Activated T-cell treated with anti-CD3 and anti-CD28 coated beads, Interleukin-2, amount 50 U/mL, for 24 hours (primary cell): ENCODE data around the gene SVOPL.

Source experiments
- DNase-seq: peaks from one replicate; pipeline ENCODE4 v3.0.0-alpha.2; 2020
- H3K27ac Mint-ChIP-seq: 2 replicates; pipeline ENCODE4 v1.8.0; 2020; ENCODE audit warnings: mild to moderate bottlenecking, mixed read lengths
- H3K27me3 Mint-ChIP-seq: 2 replicates; pipeline ENCODE4 v1.8.0; 2020; ENCODE audit warnings: mixed read lengths
- H3K36me3 Mint-ChIP-seq: 2 replicates; pipeline ENCODE4 v1.8.0; 2020; ENCODE audit warnings: low read depth, mixed read lengths
- H3K4me1 Mint-ChIP-seq: 2 replicates; pipeline ENCODE4 v1.8.0; 2020; ENCODE audit warnings: low read depth, mixed read lengths
- H3K4me3 Mint-ChIP-seq: 2 replicates; pipeline ENCODE4 v1.8.0; 2020; ENCODE audit warnings: mild to moderate bottlenecking, moderate library complexity, mixed read lengths
- H3K9me3 Mint-ChIP-seq: 2 replicates; pipeline ENCODE4 v1.8.0; 2020; ENCODE audit warnings: mixed read lengths

SVOPL gene

DNA sequence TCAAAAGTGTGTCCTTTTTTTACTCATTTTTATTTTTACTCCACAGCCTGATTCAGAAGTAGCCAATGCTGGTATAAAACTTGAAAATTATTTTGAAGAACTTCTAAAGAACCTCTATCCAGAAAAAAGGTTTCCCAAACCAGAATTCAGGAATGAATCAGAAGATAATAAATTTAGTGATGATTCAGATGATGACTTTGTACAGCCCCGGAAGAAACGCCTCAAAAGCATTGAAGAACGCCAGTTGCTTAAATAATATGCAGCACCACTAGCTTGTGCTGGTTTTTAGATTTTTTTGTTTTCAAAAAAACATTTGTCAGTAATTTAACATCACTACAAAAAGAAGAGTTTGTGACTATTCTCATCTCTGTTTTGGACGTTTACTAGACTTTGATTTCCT, 116.5 kb downstream of the SVOPL start:
- peaks cover 81% of the 10 kb centered on the region for H3K36me3 Mint-ChIP-seq
- no peak overlapping the region for H3K27ac Mint-ChIP-seq
- H3K4me1 Mint-ChIP-seq: no peaks in the 10 kb centered on the region
- H3K4me3 Mint-ChIP-seq: no peak overlapping the region
- no peak for DNase-seq
- H3K9me3 Mint-ChIP-seq: no peaks in the 10 kb centered on the region
- H3K27me3 Mint-ChIP-seq: no peaks in the 10 kb centered on the region

DNA sequence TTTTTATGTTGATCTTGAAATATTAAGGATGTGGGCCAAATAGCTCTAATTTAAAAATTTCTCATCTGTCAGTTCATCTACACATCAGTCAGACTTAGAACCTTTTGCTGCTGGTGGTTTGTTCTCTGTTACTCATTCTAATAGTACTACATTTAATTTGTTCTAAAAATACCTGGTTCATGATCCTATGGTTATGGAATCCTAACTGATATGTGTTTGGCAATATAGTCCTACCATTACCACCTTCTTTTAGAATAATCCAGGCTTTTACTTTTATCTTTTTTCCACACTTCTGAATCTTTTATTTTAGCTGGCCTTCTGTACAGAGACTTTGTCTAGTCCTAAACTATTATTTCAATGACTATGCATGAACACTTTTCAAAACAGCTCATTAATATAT, 116.9 kb downstream of the SVOPL start:
- DNase-seq: no peak
- H3K4me3 Mint-ChIP-seq: no peak overlapping the region
- no peak overlapping the region for H3K27ac Mint-ChIP-seq
- H3K9me3 Mint-ChIP-seq: no peaks in the 10 kb centered on the region
- H3K36me3 Mint-ChIP-seq: peaks cover 85% of the 10 kb centered on the region
- H3K4me1 Mint-ChIP-seq: no peaks in the 10 kb centered on the region
- H3K27me3 Mint-ChIP-seq: no peaks in the 10 kb centered on the region

DNA sequence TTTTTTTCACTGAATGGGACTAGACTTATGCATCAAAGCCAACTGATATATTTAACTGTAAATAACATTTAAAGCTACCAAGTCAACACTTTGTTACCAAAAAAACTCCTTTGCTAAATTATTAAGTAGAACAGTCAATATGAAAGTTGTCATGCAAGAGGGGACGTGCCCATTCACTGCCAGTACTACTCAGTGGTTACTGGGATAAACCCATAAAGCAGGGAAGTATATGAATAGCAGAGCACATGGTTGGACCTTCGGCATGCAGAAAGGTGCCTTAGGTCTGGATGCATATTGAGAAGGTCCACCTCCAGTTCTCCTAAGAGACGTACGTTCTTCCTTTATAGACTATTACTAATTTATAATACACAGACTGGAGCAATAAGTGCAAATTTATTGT, 120.1 kb downstream of the SVOPL start:
- Mint-ChIP-seq H3K27me3 (no peaks in the 10 kb centered on the region), H3K4me3 (no peak overlapping the region), H3K4me1 (no peaks in the 10 kb centered on the region), H3K27ac (no peak overlapping the region), H3K9me3 (no peaks in the 10 kb centered on the region), H3K36me3 (peaks cover 92% of the 10 kb centered on the region)
- DNase-seq: no peak

DNA sequence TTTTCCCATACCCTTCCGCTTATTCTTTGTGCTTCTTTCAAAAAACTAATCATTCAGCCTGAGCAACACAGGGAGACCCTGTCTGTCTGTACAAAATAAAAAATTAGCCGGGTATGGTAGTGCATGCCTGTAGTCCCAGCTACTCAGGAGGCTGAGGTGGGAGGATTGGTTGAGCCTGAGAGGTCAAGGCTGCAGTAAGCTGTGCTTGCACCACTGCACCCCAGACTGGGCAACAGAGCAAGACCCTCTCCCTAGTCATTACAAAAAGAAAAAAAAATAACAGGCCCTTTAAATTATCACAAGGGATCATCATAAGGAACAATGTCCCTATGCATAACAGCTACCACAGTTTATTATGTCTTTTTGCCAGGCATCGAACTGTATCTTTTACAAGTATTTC, 121.5 kb downstream of the SVOPL start:
- no peak for DNase-seq
- Mint-ChIP-seq H3K36me3 (peaks cover 88% of the 10 kb centered on the region), H3K4me1 (no peaks in the 10 kb centered on the region), H3K27ac (no peak overlapping the region), H3K27me3 (no peaks in the 10 kb centered on the region), H3K4me3 (no peak overlapping the region), H3K9me3 (no peaks in the 10 kb centered on the region)

DNA sequence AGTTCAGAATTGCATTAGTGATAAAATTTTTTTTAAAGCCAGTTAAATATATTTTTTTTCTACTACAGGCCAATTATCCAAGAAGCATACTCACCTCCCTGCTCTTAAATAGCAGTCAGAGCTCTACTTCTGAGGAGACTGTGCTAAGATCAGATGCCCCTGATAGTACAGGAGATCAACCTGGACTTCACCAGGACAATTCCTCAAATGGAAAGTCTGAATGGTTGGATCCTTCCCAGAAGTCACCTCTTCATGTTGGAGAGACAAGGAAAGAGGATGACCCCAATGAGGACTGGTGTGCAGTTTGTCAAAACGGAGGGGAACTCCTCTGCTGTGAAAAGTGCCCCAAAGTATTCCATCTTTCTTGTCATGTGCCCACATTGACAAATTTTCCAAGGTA, 122.0 kb downstream of the SVOPL start:
- no peak overlapping the region for H3K27ac Mint-ChIP-seq
- no peaks in the 10 kb centered on the region for H3K9me3 Mint-ChIP-seq
- no peak for DNase-seq
- no peaks in the 10 kb centered on the region for H3K27me3 Mint-ChIP-seq
- peaks cover 88% of the 10 kb centered on the region for H3K36me3 Mint-ChIP-seq
- no peak overlapping the region for H3K4me3 Mint-ChIP-seq
- no peaks in the 10 kb centered on the region for H3K4me1 Mint-ChIP-seq

DNA sequence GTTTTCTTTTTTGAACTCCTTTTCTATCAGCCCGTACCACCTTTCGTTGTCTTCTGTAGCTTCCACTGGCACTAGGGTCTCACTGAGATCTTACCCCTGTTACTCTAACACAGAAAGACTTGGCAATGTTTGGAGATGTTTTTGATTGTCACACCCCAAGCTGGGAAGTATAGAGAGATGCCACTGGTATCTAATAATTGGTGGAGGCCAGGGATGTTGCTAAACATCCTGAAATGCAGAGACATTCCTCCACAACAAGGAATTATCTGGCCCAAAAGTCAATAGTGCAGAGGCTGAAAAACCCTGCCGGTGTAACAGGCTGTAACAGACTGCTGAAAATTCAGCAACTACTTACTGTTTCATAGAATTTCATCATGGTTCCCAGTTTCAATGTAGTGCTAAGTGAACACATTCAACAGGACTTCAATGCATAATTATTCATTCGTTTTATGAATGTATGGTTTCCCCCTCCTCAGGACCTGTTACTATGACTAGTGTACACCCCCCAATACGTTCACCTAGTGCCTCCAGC, 125.2 kb downstream of the SVOPL start:
- no peak for DNase-seq
- Mint-ChIP-seq H3K27ac (no peak overlapping the region), H3K36me3 (peaks cover 84% of the 10 kb centered on the region), H3K27me3 (no peaks in the 10 kb centered on the region), H3K9me3 (no peaks in the 10 kb centered on the region), H3K4me1 (no peaks in the 10 kb centered on the region), H3K4me3 (no peak overlapping the region)

DNA sequence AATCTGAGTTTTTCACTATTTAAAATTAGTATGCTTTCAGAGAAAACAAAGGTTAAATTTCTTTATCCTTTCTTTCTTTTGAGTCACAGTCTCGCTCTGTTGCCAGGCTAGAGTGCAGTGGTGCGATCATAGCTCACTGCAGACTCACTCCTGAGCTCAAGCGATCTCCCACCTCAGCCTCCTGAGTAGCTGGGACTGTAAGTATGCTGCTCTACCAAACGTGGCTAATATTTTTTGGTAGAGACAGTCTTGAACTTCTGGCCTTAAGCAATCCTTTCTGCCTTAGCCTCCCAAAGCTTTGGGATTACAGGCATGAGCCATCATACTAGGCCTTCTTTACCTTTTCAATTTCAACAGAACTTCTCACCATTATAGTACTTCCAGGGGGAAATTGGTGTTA, 127.4 kb downstream of the SVOPL start:
- Mint-ChIP-seq H3K4me3 (no peak overlapping the region), H3K27ac (no peak overlapping the region), H3K9me3 (no peaks in the 10 kb centered on the region), H3K27me3 (no peaks in the 10 kb centered on the region), H3K4me1 (no peaks in the 10 kb centered on the region), H3K36me3 (peaks cover 83% of the 10 kb centered on the region)
- DNase-seq: no peak

DNA sequence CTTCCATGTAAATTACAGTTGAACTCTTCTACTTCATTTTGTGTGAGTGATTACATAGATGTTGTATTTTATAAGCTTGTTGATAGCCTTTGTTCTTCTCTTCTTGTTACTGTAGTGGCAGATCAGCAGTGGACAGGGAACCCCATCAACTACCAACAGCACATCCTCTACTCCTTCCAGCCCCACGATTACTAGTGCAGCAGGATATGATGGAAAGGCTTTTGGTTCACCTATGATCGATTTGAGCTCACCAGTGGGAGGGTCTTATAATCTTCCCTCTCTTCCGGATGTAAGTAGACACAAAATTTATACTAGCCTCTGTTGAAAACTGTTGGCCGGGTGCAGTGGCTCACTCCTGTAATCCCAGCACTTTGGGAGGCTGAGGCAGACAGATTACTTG, 130.4 kb downstream of the SVOPL start:
- no peak for DNase-seq
- H3K27me3 Mint-ChIP-seq: no peaks in the 10 kb centered on the region
- peaks cover 2% of the 10 kb centered on the region for H3K9me3 Mint-ChIP-seq
- H3K4me3 Mint-ChIP-seq: no peak overlapping the region
- H3K4me1 Mint-ChIP-seq: no peaks in the 10 kb centered on the region
- H3K36me3 Mint-ChIP-seq: peaks cover 84% of the 10 kb centered on the region
- H3K27ac Mint-ChIP-seq: no peak overlapping the region

DNA sequence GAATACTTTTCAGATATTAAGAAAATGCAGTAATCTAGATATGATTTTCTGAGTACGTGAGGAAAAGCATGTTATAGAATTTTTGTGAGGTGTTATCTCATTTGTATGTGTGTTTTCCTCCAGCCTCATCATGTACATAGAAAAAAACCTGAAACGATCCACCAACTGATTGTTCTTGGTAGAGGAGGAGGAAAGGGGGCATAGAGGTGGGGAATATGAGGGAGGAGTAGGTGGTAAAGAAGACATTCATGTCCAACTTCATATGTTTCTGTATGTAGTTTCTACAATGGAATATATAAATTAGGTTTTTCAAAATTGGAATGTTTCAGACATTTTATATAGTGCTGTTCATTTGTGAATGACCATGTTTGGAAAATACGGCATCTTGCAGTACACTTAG, 131.7 kb downstream of the SVOPL start:
- no peak overlapping the region for H3K4me3 Mint-ChIP-seq
- H3K27ac Mint-ChIP-seq: no peak overlapping the region
- peaks cover 13% of the 10 kb centered on the region for H3K9me3 Mint-ChIP-seq
- H3K27me3 Mint-ChIP-seq: no peaks in the 10 kb centered on the region
- DNase-seq: no peak
- H3K36me3 Mint-ChIP-seq: peaks cover 89% of the 10 kb centered on the region
- no peaks in the 10 kb centered on the region for H3K4me1 Mint-ChIP-seq

DNA sequence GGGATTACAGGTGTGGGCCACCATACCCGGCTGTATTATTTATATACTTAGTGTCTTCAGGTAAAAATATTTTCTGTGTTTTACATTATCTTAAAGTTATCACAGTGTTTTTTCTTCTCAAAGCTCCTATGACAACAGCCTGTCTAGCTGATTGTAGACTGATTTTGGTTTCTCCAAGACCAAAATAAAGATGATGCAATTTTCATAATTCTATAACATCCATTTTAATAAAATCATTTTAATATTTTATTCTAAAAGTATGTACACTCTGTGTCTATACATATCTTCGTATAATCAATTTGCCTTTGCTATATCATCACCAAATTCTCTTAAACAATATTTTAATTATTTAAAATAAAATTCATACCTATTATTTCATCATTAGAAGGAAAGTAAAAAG, 132.5 kb downstream of the SVOPL start:
- DNase-seq: no peak
- Mint-ChIP-seq H3K27me3 (no peaks in the 10 kb centered on the region), H3K27ac (no peak overlapping the region), H3K4me1 (no peaks in the 10 kb centered on the region), H3K36me3 (peaks cover 89% of the 10 kb centered on the region), H3K9me3 (peaks cover 21% of the 10 kb centered on the region), H3K4me3 (no peak overlapping the region)

DNA sequence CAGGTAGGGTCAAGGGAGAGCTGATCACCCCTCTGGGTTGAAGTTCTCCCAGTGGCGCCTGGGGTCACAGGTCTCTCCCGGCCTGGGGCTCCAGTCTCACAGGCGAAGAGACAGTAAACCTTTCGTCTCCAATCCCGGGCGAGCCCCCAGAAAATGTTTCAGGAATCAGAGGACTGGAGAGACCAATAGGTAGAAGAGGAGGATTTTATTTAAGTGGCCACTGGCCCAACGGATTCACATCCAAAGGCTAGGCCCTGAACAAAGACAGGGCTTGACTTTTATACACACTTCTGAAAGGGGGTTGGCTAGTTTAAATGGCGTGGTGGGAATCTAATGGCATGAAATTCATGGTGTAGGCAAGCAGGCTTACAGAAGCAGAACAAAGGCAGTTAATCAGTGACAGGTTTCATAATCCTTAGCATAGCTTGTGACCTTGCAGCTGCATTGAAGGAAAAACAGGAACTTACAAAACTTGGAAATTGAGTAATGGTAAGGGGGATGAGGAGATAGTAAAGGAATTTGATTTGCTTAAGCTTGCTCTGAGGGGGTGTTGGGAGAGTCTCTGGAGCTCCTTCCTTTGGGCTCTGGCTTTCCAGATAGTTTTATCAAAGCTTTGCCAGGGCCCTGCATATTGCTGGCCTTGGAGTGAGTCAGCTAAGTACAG, 135.6 kb downstream of the SVOPL start:
- H3K27ac Mint-ChIP-seq: no peak overlapping the region
- DNase-seq: no peak
- H3K36me3 Mint-ChIP-seq: peaks cover 94% of the 10 kb centered on the region
- no peaks in the 10 kb centered on the region for H3K4me1 Mint-ChIP-seq
- H3K4me3 Mint-ChIP-seq: no peak overlapping the region
- H3K9me3 Mint-ChIP-seq: peaks cover 38% of the 10 kb centered on the region
- H3K27me3 Mint-ChIP-seq: no peaks in the 10 kb centered on the region

DNA sequence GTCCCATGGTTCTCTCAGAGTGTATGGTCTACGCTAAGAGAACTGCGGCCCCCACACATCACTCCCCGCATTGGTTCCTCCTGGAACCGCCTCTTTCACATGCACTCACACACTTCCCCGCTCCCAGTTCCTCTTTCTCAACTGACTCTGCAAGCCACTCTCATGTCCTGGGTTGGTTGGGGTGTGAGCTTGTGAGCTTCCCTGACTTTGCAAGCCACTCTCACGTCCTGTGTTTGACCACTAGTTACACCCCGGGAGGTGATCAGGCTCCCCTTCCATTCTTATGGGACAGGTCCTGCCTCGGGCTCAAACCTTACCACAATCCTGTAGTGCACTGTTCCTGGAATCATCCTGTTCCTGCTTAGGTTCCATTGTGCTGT, 136.1 kb downstream of the SVOPL start:
- no peak for DNase-seq
- Mint-ChIP-seq H3K4me3 (no peak overlapping the region), H3K9me3 (peaks cover 41% of the 10 kb centered on the region), H3K27ac (no peak overlapping the region), H3K36me3 (peaks cover 94% of the 10 kb centered on the region), H3K4me1 (no peaks in the 10 kb centered on the region), H3K27me3 (no peaks in the 10 kb centered on the region)

DNA sequence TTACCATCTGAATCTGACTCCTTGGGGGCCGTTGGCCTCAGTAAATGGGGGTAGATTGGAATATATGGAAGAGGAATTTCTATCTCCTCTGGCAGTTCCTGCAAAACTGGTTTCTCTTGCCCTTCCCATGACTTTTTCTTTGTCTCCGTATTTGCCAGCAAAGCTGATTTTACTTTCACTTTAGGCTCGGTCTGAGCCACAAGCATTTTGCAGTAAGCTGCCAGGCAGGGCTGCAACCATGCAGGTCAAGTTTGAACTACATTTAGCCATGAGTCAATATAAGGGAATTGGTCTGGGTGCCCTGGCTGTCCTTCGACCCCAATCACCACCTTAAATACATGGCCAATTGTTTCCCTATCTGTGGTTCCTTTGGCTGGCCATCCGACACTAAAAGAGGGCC, 136.8 kb downstream of the SVOPL start:
- no peak for DNase-seq
- Mint-ChIP-seq H3K27ac (no peak overlapping the region), H3K36me3 (peaks cover 94% of the 10 kb centered on the region), H3K9me3 (peaks cover 41% of the 10 kb centered on the region), H3K27me3 (no peaks in the 10 kb centered on the region), H3K4me1 (no peaks in the 10 kb centered on the region), H3K4me3 (no peak overlapping the region)

DNA sequence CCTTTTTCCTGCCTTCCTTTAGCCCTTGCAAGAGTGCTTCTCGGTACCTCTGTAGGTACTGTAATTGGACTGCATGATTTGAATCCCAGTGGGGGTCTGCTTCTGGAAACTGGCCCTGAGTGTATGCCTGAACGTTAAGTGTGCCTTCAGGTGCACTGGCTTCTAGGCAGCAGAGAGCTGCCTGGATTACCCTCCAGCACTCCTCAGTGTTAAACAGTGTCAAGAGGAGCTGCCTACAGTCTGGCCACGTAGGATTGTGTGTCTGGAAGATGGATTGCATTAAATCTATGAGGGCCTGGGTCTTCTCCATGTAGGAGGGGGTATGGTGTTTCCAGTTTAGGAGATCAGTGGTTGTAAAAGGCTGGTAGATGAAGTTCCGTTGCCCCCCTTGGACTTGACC, 137.4 kb downstream of the SVOPL start:
- H3K36me3 Mint-ChIP-seq: peaks cover 95% of the 10 kb centered on the region
- no peak overlapping the region for H3K4me3 Mint-ChIP-seq
- no peaks in the 10 kb centered on the region for H3K27me3 Mint-ChIP-seq
- H3K4me1 Mint-ChIP-seq: no peaks in the 10 kb centered on the region
- H3K27ac Mint-ChIP-seq: no peak overlapping the region
- no peak for DNase-seq
- peaks cover 44% of the 10 kb centered on the region for H3K9me3 Mint-ChIP-seq

DNA sequence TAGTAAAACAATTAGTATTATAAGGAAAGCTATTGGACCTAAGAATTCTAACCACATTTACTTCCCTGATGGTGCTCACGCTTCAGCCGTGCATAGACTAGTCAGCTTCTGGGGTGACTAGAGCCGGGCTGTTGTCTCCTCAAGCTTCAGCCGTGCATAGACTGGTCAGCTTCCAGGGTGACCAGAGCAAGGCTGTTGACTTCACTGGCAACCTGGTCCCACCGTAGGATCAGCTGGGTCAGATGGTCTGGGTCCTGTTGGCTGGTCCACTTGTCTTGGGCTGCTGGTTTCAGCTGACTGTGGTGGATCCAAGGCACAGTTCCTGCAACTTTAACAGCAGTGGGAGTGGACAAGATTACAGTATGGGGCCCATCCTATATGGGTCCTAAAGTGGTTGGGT, 141.7 kb downstream of the SVOPL start:
- no peaks in the 10 kb centered on the region for H3K27me3 Mint-ChIP-seq
- DNase-seq: no peak
- peaks cover 58% of the 10 kb centered on the region for H3K9me3 Mint-ChIP-seq
- H3K27ac Mint-ChIP-seq: no peak overlapping the region
- H3K36me3 Mint-ChIP-seq: peaks cover 100% of the 10 kb centered on the region
- no peaks in the 10 kb centered on the region for H3K4me1 Mint-ChIP-seq
- no peak overlapping the region for H3K4me3 Mint-ChIP-seq
